ENCODE data around the gene PARD3. TPM values are rescaled to one million over a fixed set of nuclear protein-coding genes. Genes with fewer than 3 reads are reported as not detected.

The PARD3 gene
- total RNA-seq, 3 donors from 2014 or later, result 39.5 to 87.9 (median 47.0) TPM

GRCh38 chr10:34764472-34764946, 50.6 kb downstream of the PARD3 start:
- ATAC-seq (no peak), DNase-seq (no peak)
- intact Hi-C loops (cut with DNase I, micrococcal nuclease), result no loop called here
- no peaks in the 10 kb centered on the region for H3K9me3 ChIP-seq
- peaks cover 11% of the 10 kb centered on the region for H3K4me1 ChIP-seq (ENCODE audit: low read depth)
- TF ChIP-seq CTCF (IDR thresholded peaks at IDR 0.05), result no peak
- H3K36me3 ChIP-seq (ENCODE audit: low read depth), result no peaks in the 10 kb centered on the region
- no peak overlapping the region for H3K4me3 ChIP-seq

GRCh38 chr10:34762603-34763299, 52.3 kb downstream of the PARD3 start:
- no peak for DNase-seq
- intact Hi-C loops (cut with DNase I, micrococcal nuclease), result no loop called here
- no peak for TF ChIP-seq CTCF (IDR thresholded peaks at IDR 0.05)
- Histone ChIP-seq H3K36me3 (ENCODE audit: low read depth) (no peaks in the 10 kb centered on the region), H3K4me1 (ENCODE audit: low read depth) (peaks cover 9% of the 10 kb centered on the region), H3K4me3 (no peak overlapping the region), H3K9me3 (no peaks in the 10 kb centered on the region)
- ATAC-seq, result no peak

- intact Hi-C loops (cut with DNase I, micrococcal nuclease), result no loop called here
Measured at GRCh38 chr10:34762156-34762555, 52.9 kb downstream of the PARD3 start.

GRCh38 chr10:34761453-34761852, 53.6 kb downstream of the PARD3 start:
- intact Hi-C loops (cut with DNase I, micrococcal nuclease), result no loop called here
- TF ChIP-seq CTCF (IDR thresholded peaks at IDR 0.05), result no peak
- DNase-seq, result no peak
- no peaks in the 10 kb centered on the region for H3K36me3 ChIP-seq (ENCODE audit: low read depth)
- no peak for ATAC-seq
- H3K4me3 ChIP-seq, result no peak overlapping the region
- H3K4me1 ChIP-seq (ENCODE audit: low read depth), result peaks cover 10% of the 10 kb centered on the region
- no peaks in the 10 kb centered on the region for H3K9me3 ChIP-seq

More at GRCh38 chr10:34762156-34762555, 52.9 kb downstream of the PARD3 start:
- Histone ChIP-seq H3K4me1 (ENCODE audit: low read depth) (peaks cover 10% of the 10 kb centered on the region), H3K4me3 (no peak overlapping the region), H3K36me3 (ENCODE audit: low read depth) (no peaks in the 10 kb centered on the region), H3K9me3 (no peaks in the 10 kb centered on the region)
- TF ChIP-seq CTCF (IDR thresholded peaks at IDR 0.05), result no peak
- DNase-seq (no peak), ATAC-seq (no peak)

- H3K4me1 ChIP-seq (ENCODE audit: low read depth), result peaks cover 10% of the 10 kb centered on the region
- no peaks in the 10 kb centered on the region for H3K36me3 ChIP-seq (ENCODE audit: low read depth)
- no peaks in the 10 kb centered on the region for H3K9me3 ChIP-seq
- no peak overlapping the region for H3K4me3 ChIP-seq
- intact Hi-C loops (cut with DNase I, micrococcal nuclease), result no loop called here
- ATAC-seq, result no peak
- DNase-seq, result no peak
- no peak for TF ChIP-seq CTCF (IDR thresholded peaks at IDR 0.05)
Measured at GRCh38 chr10:34760606-34761005, 54.5 kb downstream of the PARD3 start.
